ENCODE measurements around the gene AXL. TPM values are rescaled to one million over a fixed set of nuclear protein-coding genes. Genes with fewer than 3 reads are reported as not detected.

The AXL gene
- total and polyA plus RNA-seq, 4 donors: 4.3 to 24.8 (median 12.1) TPM

GRCh38 chr19:41239363-41239762 is 20.3 kb downstream of the AXL start:
- DNase-seq (ENCODE audit: low spot score): no peak
- H3K27ac ChIP-seq (ENCODE audit: low read depth in 1 of 2, low read length in 2 of 2): no peak overlapping the region
- no peaks in the 10 kb centered on the region for H3K9me3 ChIP-seq (ENCODE audit: control insufficient read depth in 4 of 4, low read length in 3 of 4)
- H3K4me3 ChIP-seq (ENCODE audit: low read depth in 1 of 3, low read length in 3 of 3): no peak overlapping the region
- 83% methylated on average over 9 of the region's 9 CpGs for WGBS
- H3K4me1 ChIP-seq (ENCODE audit: control insufficient read depth in 4 of 4, insufficient read depth in 4 of 4, low read length in 3 of 4): no peaks in the 10 kb centered on the region
- TF ChIP-seq FOXA1 (IDR thresholded peaks at IDR 0.05) (no peak), EGR1 (IDR thresholded peaks at IDR 0.05; ENCODE audit: low read depth in 2 of 2) (no peak), TAF1 (conservative IDR thresholded peaks at IDR 0.05) (no peak), FOXA2 (IDR thresholded peaks at IDR 0.05) (no peak), GABPA (IDR thresholded peaks at IDR 0.05 in 1 of 2, conservative IDR thresholded peaks at IDR 0.05 in 1 of 2) (no peak), ATF3 (IDR thresholded peaks at IDR 0.05) (no peak), HNF4A (conservative IDR thresholded peaks at IDR 0.05) (no peak), REST (IDR thresholded peaks at IDR 0.05) (no peak)
- H3K9ac ChIP-seq (ENCODE audit: low read depth in 1 of 2, low read length in 2 of 2): no peak overlapping the region
- H3K27me3 ChIP-seq (ENCODE audit: control insufficient read depth in 4 of 4, insufficient read depth in 4 of 4, low read length in 3 of 4): no peaks in the 10 kb centered on the region
- no peaks in the 10 kb centered on the region for H3K36me3 ChIP-seq (ENCODE audit: control insufficient read depth in 4 of 4, insufficient read depth in 3 of 4, low read depth in 1 of 4, low read length in 3 of 4)

GRCh38 chr19:41239961-41240574 is 21.0 kb downstream of the AXL start:
- WGBS: 88% methylated on average over 2 of the region's 2 CpGs
- no peaks in the 10 kb centered on the region for H3K4me1 ChIP-seq (ENCODE audit: control insufficient read depth in 4 of 4, insufficient read depth in 4 of 4, low read length in 3 of 4)
- H3K36me3 ChIP-seq (ENCODE audit: control insufficient read depth in 4 of 4, insufficient read depth in 3 of 4, low read depth in 1 of 4, low read length in 3 of 4): no peaks in the 10 kb centered on the region
- H3K27me3 ChIP-seq (ENCODE audit: control insufficient read depth in 4 of 4, insufficient read depth in 4 of 4, low read length in 3 of 4): no peaks in the 10 kb centered on the region
- DNase-seq (ENCODE audit: low spot score): no peak
- TF ChIP-seq HNF4G (IDR thresholded peaks at IDR 0.05) (no peak), FOXA1 (IDR thresholded peaks at IDR 0.05) (no peak), FOXA2 (IDR thresholded peaks at IDR 0.05) (no peak), NR2F2 (IDR thresholded peaks at IDR 0.05) (no peak), HNF4A (conservative IDR thresholded peaks at IDR 0.05) (no peak), MAX (IDR thresholded peaks at IDR 0.05) (no peak), RAD21 (IDR thresholded peaks at IDR 0.05) (no peak), TAF1 (conservative IDR thresholded peaks at IDR 0.05) (no peak), CTCF (IDR thresholded peaks at IDR 0.05; ENCODE audit: low read depth, low read length, missing input control) (no peak), SP1 (IDR thresholded peaks at IDR 0.05) (no peak), EGR1 (IDR thresholded peaks at IDR 0.05; ENCODE audit: low read depth in 2 of 2) (no peak), JUND (IDR thresholded peaks at IDR 0.05) (no peak), RXRA (IDR thresholded peaks at IDR 0.05) (no peak), REST (IDR thresholded peaks at IDR 0.05) (no peak), YY1 (IDR thresholded peaks at IDR 0.05) (no peak), ATF3 (IDR thresholded peaks at IDR 0.05) (no peak), GABPA (IDR thresholded peaks at IDR 0.05 in 1 of 2, conservative IDR thresholded peaks at IDR 0.05 in 1 of 2) (no peak), ZBTB33 (IDR thresholded peaks at IDR 0.05) (no peak)
- no peaks in the 10 kb centered on the region for H3K9me3 ChIP-seq (ENCODE audit: control insufficient read depth in 4 of 4, low read length in 3 of 4)
- H3K4me3 ChIP-seq (ENCODE audit: low read depth in 1 of 3, low read length in 3 of 3): no peak overlapping the region
- no peak overlapping the region for H3K9ac ChIP-seq (ENCODE audit: low read depth in 1 of 2, low read length in 2 of 2)
- no peak overlapping the region for H3K27ac ChIP-seq (ENCODE audit: low read depth in 1 of 2, low read length in 2 of 2)

Data from liver (tissue), 9 donors.